GM19351 (cell line): ENCODE results near the gene SCAPER.
"Not testable (repeated sequence)": the region's sequence is repeated elsewhere in the genome, so short reads cannot be mapped to it uniquely, and the experiment has no call there.

Source experiments
- ATAC-seq: cut with Tn5 transposase; IDR thresholded peaks from one replicate; pipeline ENCODE4 v1.9.1; 2021; ENCODE audit warnings: mild to moderate bottlenecking, moderate library complexity; ENCODE audit not compliant: unreplicated experiment

Gene SCAPER

GRCh38 chr15:76863693-76864092 is 41.4 kb downstream of the SCAPER start:
- ATAC-seq = no peak

- no peak for ATAC-seq
These were observed 42.0 kb downstream of the SCAPER start for GRCh38 chr15:76863123-76863522.

GRCh38 chr15:76861815-76862397 is 43.2 kb downstream of the SCAPER start:
- no peak for ATAC-seq

- ATAC-seq = no peak
These were observed 44.9 kb downstream of the SCAPER start for GRCh38 chr15:76860201-76860600.

- ATAC-seq = not testable (repeated sequence)
These were observed 54.8 kb downstream of the SCAPER start for GRCh38 chr15:76850367-76850766.

- no peak for ATAC-seq
These were observed 58.4 kb downstream of the SCAPER start for GRCh38 chr15:76846782-76847181.

- no peak for ATAC-seq
These were observed 61.0 kb downstream of the SCAPER start for GRCh38 chr15:76844096-76844495.

GRCh38 chr15:76843269-76843668 is 61.9 kb downstream of the SCAPER start:
- no peak for ATAC-seq

GRCh38 chr15:76840830-76841460 is 64.2 kb downstream of the SCAPER start:
- ATAC-seq = no peak

- no peak for ATAC-seq
These were observed 66.0 kb downstream of the SCAPER start for GRCh38 chr15:76839173-76839572.

- no peak for ATAC-seq
These were observed 67.7 kb downstream of the SCAPER start for GRCh38 chr15:76837474-76837873.

GRCh38 chr15:76829939-76830338 is 75.2 kb downstream of the SCAPER start:
- no peak for ATAC-seq

GRCh38 chr15:76823890-76824289 is 81.2 kb downstream of the SCAPER start:
- ATAC-seq = no peak

- ATAC-seq = no peak
These were observed 81.8 kb downstream of the SCAPER start for GRCh38 chr15:76823303-76823702.

GRCh38 chr15:76818926-76819325 is 86.2 kb downstream of the SCAPER start:
- ATAC-seq = not testable (repeated sequence)

- no peak for ATAC-seq
These were observed 89.7 kb downstream of the SCAPER start for GRCh38 chr15:76815421-76815820.

GRCh38 chr15:76812381-76812780 is 92.8 kb downstream of the SCAPER start:
- no peak for ATAC-seq

GRCh38 chr15:76809412-76810103 is 95.6 kb downstream of the SCAPER start:
- ATAC-seq = no peak

GRCh38 chr15:76803049-76803571 is 102.0 kb downstream of the SCAPER start:
- ATAC-seq = no peak

- no peak for ATAC-seq
These were observed 102.7 kb downstream of the SCAPER start for GRCh38 chr15:76802411-76802810.

GRCh38 chr15:76799760-76800159 is 105.4 kb downstream of the SCAPER start:
- no peak for ATAC-seq

- no peak for ATAC-seq
These were observed 109.9 kb downstream of the SCAPER start for GRCh38 chr15:76795217-76795616.
